Activated T-cell treated with anti-CD3 and anti-CD28 coated beads, Interleukin-2, amount 50 U/mL, for 4 hours (primary cell): Measurements from ENCODE around the gene VWDE. TPM values are rescaled to one million over a fixed set of nuclear protein-coding genes. Genes with fewer than 3 reads are reported as not detected.

ENCODE experiments used
- ATAC-seq, 2 donors: fragments of 200-7000 bp; cut with Tn5 transposase; one replicate each; pipeline ENCODE4 v1.10.0; 2021
- DNase-seq: peaks from one replicate; pipeline ENCODE4 v3.0.0-alpha.2; 2020
- H3K27me3 Mint-ChIP-seq: one replicate; pipeline ENCODE4 v1.8.0; 2021; ENCODE audit warnings: low read depth, mixed read lengths
- H3K36me3 Mint-ChIP-seq: one replicate; pipeline ENCODE4 v1.8.0; 2022; ENCODE audit warnings: mixed read lengths; ENCODE audit not compliant: insufficient read depth
- H3K4me1 Mint-ChIP-seq: one replicate; pipeline ENCODE4 v1.8.0; 2021; ENCODE audit warnings: low read depth, mixed read lengths
- H3K4me3 Mint-ChIP-seq: one replicate; pipeline ENCODE4 v1.8.0; 2021; ENCODE audit warnings: mild to moderate bottlenecking, moderate library complexity, mixed read lengths
- H3K9me3 Mint-ChIP-seq: one replicate; pipeline ENCODE4 v1.8.0; 2021; ENCODE audit warnings: mixed read lengths
- total RNA-seq, 3 donors: library from RNA; stranded (reverse); gene quantifications; one replicate each; pipeline ENCODE4 v1.2.1, GENCODE V29; 2021

The VWDE gene
- total RNA-seq, 3 donors from 2014 or later = 0.13 to 0.30 (median 0.25) TPM

- Mint-ChIP-seq H3K4me3 (no peak overlapping the region), H3K9me3 (no peaks in the 10 kb centered on the region), H3K27me3 (no peaks in the 10 kb centered on the region), H3K36me3 (no peaks in the 10 kb centered on the region), H3K4me1 (no peaks in the 10 kb centered on the region)
- no peak for ATAC-seq
- no peak for DNase-seq
These were observed 75.7 kb downstream of the VWDE start for GRCh38 chr7:12327922-12328321.

- DNase-seq (no peak), ATAC-seq (no peak)
- Mint-ChIP-seq H3K27me3 (no peaks in the 10 kb centered on the region), H3K9me3 (no peaks in the 10 kb centered on the region), H3K36me3 (no peaks in the 10 kb centered on the region), H3K4me3 (no peak overlapping the region), H3K4me1 (no peaks in the 10 kb centered on the region)
These were observed 78.0 kb downstream of the VWDE start for GRCh38 chr7:12325646-12326045.

- no peaks in the 10 kb centered on the region for H3K36me3 Mint-ChIP-seq
- DNase-seq (no peak), ATAC-seq (no peak)
- H3K9me3 Mint-ChIP-seq = no peaks in the 10 kb centered on the region
- no peaks in the 10 kb centered on the region for H3K27me3 Mint-ChIP-seq
- no peak overlapping the region for H3K4me3 Mint-ChIP-seq
- H3K4me1 Mint-ChIP-seq = no peaks in the 10 kb centered on the region
These were observed 80.2 kb downstream of the VWDE start for GRCh38 chr7:12323415-12323814.

- no peak for DNase-seq
- Mint-ChIP-seq H3K36me3 (no peaks in the 10 kb centered on the region), H3K4me3 (no peak overlapping the region), H3K27me3 (no peaks in the 10 kb centered on the region), H3K9me3 (no peaks in the 10 kb centered on the region), H3K4me1 (no peaks in the 10 kb centered on the region)
- ATAC-seq = no peak
These were observed 80.8 kb downstream of the VWDE start for GRCh38 chr7:12322903-12323300.

- Mint-ChIP-seq H3K4me3 (no peak overlapping the region), H3K9me3 (no peaks in the 10 kb centered on the region), H3K4me1 (no peaks in the 10 kb centered on the region), H3K27me3 (no peaks in the 10 kb centered on the region), H3K36me3 (no peaks in the 10 kb centered on the region)
- ATAC-seq (no peak), DNase-seq (peak; percentile 5)
These were observed 81.3 kb downstream of the VWDE start for GRCh38 chr7:12322284-12322902.

- no peaks in the 10 kb centered on the region for H3K36me3 Mint-ChIP-seq
- no peaks in the 10 kb centered on the region for H3K27me3 Mint-ChIP-seq
- no peaks in the 10 kb centered on the region for H3K9me3 Mint-ChIP-seq
- H3K4me1 Mint-ChIP-seq = no peaks in the 10 kb centered on the region
- ATAC-seq (no peak), DNase-seq (no peak)
- H3K4me3 Mint-ChIP-seq = no peak overlapping the region
These were observed 82.5 kb downstream of the VWDE start for GRCh38 chr7:12320987-12321647.

GRCh38 chr7:12320241-12320986 lies 83.3 kb downstream of the VWDE start:
- DNase-seq = no peak
- Mint-ChIP-seq H3K27me3 (no peaks in the 10 kb centered on the region), H3K9me3 (no peaks in the 10 kb centered on the region), H3K36me3 (no peaks in the 10 kb centered on the region), H3K4me3 (no peak overlapping the region), H3K4me1 (no peaks in the 10 kb centered on the region)
- no peak for ATAC-seq

GRCh38 chr7:12317675-12318074 lies 86.0 kb downstream of the VWDE start:
- Mint-ChIP-seq H3K4me3 (no peak overlapping the region), H3K4me1 (no peaks in the 10 kb centered on the region), H3K27me3 (no peaks in the 10 kb centered on the region), H3K36me3 (no peaks in the 10 kb centered on the region), H3K9me3 (no peaks in the 10 kb centered on the region)
- ATAC-seq = no peak
- no peak for DNase-seq

- H3K27me3 Mint-ChIP-seq = no peaks in the 10 kb centered on the region
- DNase-seq = no peak
- H3K4me1 Mint-ChIP-seq = no peaks in the 10 kb centered on the region
- H3K36me3 Mint-ChIP-seq = no peaks in the 10 kb centered on the region
- no peak overlapping the region for H3K4me3 Mint-ChIP-seq
- ATAC-seq = no peak
- no peaks in the 10 kb centered on the region for H3K9me3 Mint-ChIP-seq
These were observed 86.7 kb downstream of the VWDE start for GRCh38 chr7:12316925-12317324.

GRCh38 chr7:12315049-12315448 lies 88.6 kb downstream of the VWDE start:
- H3K4me1 Mint-ChIP-seq = no peaks in the 10 kb centered on the region
- no peaks in the 10 kb centered on the region for H3K9me3 Mint-ChIP-seq
- no peaks in the 10 kb centered on the region for H3K27me3 Mint-ChIP-seq
- DNase-seq (no peak), ATAC-seq (no peak)
- no peak overlapping the region for H3K4me3 Mint-ChIP-seq
- no peaks in the 10 kb centered on the region for H3K36me3 Mint-ChIP-seq

GRCh38 chr7:12314199-12314598 lies 89.5 kb downstream of the VWDE start:
- DNase-seq = no peak
- H3K4me1 Mint-ChIP-seq = no peaks in the 10 kb centered on the region
- no peak overlapping the region for H3K4me3 Mint-ChIP-seq
- H3K9me3 Mint-ChIP-seq = no peaks in the 10 kb centered on the region
- no peaks in the 10 kb centered on the region for H3K27me3 Mint-ChIP-seq
- ATAC-seq = no peak
- H3K36me3 Mint-ChIP-seq = no peaks in the 10 kb centered on the region

GRCh38 chr7:12305502-12305901 lies 98.2 kb downstream of the VWDE start:
- Mint-ChIP-seq H3K4me1 (peaks cover 10% of the 10 kb centered on the region), H3K4me3 (no peak overlapping the region), H3K36me3 (peaks cover 2% of the 10 kb centered on the region), H3K27me3 (no peaks in the 10 kb centered on the region), H3K9me3 (no peaks in the 10 kb centered on the region)
- no peak for ATAC-seq
- DNase-seq = no peak

GRCh38 chr7:12303495-12303894 lies 100.2 kb downstream of the VWDE start:
- no peak overlapping the region for H3K4me3 Mint-ChIP-seq
- no peaks in the 10 kb centered on the region for H3K27me3 Mint-ChIP-seq
- H3K9me3 Mint-ChIP-seq = no peaks in the 10 kb centered on the region
- peaks cover 10% of the 10 kb centered on the region for H3K4me1 Mint-ChIP-seq
- H3K36me3 Mint-ChIP-seq = peaks cover 2% of the 10 kb centered on the region
- no peak for DNase-seq
- no peak for ATAC-seq

GRCh38 chr7:12303062-12303461 lies 100.6 kb downstream of the VWDE start:
- no peak for ATAC-seq
- no peaks in the 10 kb centered on the region for H3K27me3 Mint-ChIP-seq
- H3K4me1 Mint-ChIP-seq = peaks cover 10% of the 10 kb centered on the region
- H3K36me3 Mint-ChIP-seq = peaks cover 2% of the 10 kb centered on the region
- DNase-seq = no peak
- no peaks in the 10 kb centered on the region for H3K9me3 Mint-ChIP-seq
- H3K4me3 Mint-ChIP-seq = no peak overlapping the region

- no peak overlapping the region for H3K4me3 Mint-ChIP-seq
- no peaks in the 10 kb centered on the region for H3K9me3 Mint-ChIP-seq
- peaks cover 2% of the 10 kb centered on the region for H3K36me3 Mint-ChIP-seq
- no peak for ATAC-seq
- H3K27me3 Mint-ChIP-seq = no peaks in the 10 kb centered on the region
- H3K4me1 Mint-ChIP-seq = peaks cover 15% of the 10 kb centered on the region
- no peak for DNase-seq
These were observed 103.2 kb downstream of the VWDE start for GRCh38 chr7:12300415-12300814.
